SH-SY5Y (cell line): ENCODE results near the gene TAC4.

Experiments used
- GATA2 ChIP-seq: IDR thresholded peaks from 2 replicates; pipeline ENCODE4 v1.6.1; 2011; ENCODE audit warnings: mild to moderate bottlenecking, low read depth, low read length
- GATA3 ChIP-seq: IDR thresholded peaks from 2 replicates; pipeline ENCODE4 v1.6.1; 2011; ENCODE audit warnings: low read depth, mild to moderate bottlenecking, low read length, moderate library complexity

GRCh38 chr17:49839455-49839854, 8.4 kb downstream of the TAC4 start:
- no peak for TF ChIP-seq GATA3
- TF ChIP-seq GATA2, result no peak
